Activated effector memory CD4-positive, alpha-beta T cell treated with anti-CD3 and anti-CD28 coated beads, Interleukin-2, amount 50 U/mL, for 16 hours (primary cell): Measurements from ENCODE around the gene PIP5K1C.

Source experiments
- DNase-seq: peaks from one replicate; pipeline ENCODE4 v3.0.0-alpha.2; 2020

PIP5K1C gene

DNA sequence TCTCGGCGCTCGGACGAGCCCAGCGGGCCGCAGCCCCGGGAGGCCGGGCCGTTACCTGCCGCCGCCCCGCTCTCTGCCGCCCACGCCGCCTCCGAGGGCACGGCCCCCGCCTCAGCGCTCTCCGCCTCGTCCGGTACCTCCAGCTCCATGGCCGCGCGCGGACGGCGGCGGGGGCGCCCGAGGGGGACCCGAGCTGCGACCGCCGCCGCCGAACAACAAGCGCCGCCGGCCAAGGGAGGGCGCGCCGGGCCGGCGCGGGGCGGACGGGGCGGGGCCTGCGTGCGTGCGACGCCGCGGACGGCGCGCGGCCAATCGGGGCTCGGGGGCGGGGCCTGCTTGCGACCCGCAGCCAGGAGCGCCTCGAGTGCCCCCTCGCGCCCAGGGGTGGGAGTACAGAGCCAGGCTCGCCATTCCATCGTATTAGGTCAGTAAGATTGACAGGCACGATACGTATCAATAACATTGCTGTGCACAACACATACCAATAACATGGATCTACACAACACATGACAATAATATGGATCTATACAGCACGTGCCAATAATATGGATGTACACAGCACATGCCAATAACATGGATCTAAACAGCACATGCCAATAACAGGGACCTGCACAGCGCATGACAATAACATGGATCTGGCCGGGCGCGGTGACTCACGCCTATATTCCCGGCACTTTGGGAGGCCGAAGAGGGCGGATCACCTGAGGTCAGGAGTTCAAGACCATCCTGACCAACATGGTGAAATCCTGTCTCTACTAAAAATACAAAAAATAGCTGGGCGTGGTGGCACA, at the start of gene PIP5K1C:
TSS of gene PIP5K1C (minus strand) at position 227 of the 791 bp plus-strand sequence. CDS start at position 149, 78 bp downstream.
- peak; percentile 98 for DNase-seq

GRCh38 chr19:3748965-3749364, 48.7 kb upstream of the PIP5K1C start:
- no peak for DNase-seq

- no peak for DNase-seq
Measured at GRCh38 chr19:3746371-3747056, 46.2 kb upstream of the PIP5K1C start.

- DNase-seq: no peak
Measured at GRCh38 chr19:3745363-3746045, 45.2 kb upstream of the PIP5K1C start.

GRCh38 chr19:3743486-3743885, 43.2 kb upstream of the PIP5K1C start:
- no peak for DNase-seq

GRCh38 chr19:3740431-3740830, 40.2 kb upstream of the PIP5K1C start:
- DNase-seq: no peak

DNA sequence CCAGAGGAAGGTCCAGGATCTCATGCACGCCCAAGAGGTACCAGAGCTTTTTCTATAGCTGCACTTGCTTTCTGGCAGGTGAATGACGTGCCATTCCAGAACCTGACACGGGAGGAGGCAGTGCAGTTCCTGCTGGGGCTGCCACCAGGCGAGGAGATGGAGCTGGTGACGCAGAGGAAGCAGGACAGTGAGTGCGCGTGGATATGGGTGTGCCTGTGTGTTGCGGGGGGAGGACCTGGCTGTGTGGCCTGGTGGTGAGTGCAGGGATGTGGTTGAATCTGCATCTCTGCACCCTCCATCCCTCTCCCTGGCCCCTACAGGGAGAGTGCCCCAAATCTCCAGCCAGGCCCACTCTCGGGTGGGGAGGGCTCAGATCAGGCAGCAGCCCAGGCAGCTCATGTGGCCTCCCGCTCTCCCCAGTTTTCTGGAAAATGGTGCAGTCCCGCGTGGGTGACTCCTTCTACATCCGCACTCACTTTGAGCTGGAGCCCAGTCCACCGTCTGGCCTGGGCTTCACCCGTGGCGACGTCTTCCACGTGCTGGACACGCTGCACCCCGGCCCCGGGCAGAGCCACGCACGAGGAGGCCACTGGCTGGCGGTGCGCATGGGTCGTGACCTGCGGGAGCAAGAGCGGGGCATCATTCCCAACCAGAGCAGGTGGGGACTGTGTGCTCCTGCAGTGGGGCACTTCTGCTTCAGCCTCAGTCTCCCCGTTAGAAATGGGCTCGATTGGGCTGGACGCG, 38.4 kb upstream of the PIP5K1C start:
- no peak for DNase-seq

DNA sequence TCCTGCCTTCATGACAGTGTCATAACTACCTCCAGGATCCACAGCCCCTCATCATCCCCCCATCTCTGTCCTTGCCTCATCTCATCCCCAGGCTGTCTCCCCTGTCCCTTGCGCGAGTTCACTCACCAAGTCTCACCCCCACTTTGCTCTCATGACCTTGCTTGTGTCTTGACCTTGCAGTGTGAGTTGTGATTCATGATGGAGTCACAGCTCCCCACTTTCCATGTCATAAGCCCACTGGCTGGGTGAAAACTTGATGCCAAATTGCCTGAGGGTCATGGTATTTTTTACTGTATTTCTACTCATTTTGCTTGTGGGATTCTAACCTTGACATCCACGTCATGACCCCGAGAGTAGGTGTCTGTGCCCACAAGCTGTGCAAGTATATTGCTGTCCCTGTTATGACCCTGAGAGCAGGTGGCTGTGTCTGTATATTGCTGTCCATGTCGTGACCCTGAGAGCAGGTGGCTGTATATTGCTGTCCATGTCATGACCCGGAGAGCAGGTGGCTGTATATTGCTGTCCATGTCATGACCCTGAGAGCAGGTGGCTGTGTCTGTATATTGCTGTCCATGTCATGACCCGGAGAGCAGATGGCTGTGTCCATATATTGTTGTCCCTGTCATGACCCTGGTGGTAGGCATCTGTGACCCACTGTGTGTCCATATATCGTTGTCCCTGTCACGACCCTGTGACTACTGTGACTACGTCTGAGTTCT, 37.4 kb upstream of the PIP5K1C start:
- DNase-seq: no peak

DNA sequence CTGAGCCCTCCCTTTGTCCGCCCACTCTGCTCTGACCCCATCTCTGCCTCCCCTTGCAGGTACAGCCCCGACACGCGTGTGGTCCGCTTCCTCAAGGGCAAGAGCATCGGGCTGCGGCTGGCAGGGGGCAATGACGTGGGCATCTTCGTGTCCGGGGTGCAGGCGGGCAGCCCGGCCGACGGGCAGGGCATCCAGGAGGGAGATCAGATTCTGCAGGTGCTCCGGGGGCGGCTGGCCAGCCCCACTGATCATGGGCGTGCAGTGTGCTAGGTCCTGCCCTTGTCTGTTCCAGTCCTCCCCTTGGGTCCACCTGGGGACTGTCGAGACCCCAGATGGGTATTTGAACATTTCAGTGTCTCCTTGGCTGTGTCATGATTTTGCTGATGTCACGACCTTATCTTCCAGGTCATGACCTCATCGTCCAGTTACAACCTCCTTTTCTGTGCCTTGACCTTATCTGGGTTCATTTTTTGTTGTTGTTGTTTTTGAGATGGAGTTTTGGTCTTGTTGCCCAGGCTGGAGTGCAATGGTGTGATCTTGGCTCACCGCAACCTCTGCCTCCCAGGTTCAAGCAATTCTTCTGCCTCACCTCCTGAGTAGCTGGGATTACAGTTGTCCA, 35.9 kb upstream of the PIP5K1C start:
- no peak for DNase-seq

DNA sequence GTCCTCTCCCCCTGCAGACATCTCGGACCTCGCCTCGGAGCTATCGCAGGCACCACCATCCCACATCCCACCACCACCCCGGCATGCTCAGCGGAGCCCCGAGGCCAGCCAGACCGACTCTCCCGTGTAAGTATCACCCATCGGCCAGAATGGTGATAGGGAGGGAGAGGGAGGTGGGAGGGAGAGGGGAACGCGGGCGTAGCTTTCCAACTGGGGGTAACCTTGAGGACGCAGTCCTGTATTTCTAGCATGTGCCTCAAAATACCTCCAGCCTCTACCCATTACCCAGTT, 34.0 kb upstream of the PIP5K1C start:
- DNase-seq: no peak

- DNase-seq: no peak
Measured at GRCh38 chr19:3733549-3734309, 33.5 kb upstream of the PIP5K1C start.

- DNase-seq: no peak
Measured at GRCh38 chr19:3732108-3732507, 31.8 kb upstream of the PIP5K1C start.

DNA sequence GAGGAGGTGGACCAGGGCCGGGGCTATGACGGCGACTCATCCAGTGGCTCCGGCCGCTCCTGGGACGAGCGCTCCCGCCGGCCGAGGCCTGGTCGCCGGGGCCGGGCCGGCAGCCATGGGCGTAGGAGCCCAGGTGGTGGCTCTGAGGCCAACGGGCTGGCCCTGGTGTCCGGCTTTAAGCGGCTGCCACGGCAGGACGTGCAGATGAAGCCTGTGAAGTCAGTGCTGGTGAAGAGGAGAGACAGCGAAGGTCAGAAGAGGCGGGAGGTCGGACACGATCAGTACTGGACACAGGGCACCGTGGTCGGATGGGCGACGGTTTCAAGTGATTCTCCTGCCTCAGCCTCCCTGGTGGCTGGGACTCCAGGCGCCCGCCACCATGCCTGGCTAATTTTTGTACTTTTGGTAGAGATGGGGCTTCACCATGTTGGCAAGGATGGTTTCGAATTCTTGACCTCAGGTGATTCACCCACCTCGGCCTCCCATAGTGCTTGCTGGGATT, 30.2 kb upstream of the PIP5K1C start:
- no peak for DNase-seq

DNA sequence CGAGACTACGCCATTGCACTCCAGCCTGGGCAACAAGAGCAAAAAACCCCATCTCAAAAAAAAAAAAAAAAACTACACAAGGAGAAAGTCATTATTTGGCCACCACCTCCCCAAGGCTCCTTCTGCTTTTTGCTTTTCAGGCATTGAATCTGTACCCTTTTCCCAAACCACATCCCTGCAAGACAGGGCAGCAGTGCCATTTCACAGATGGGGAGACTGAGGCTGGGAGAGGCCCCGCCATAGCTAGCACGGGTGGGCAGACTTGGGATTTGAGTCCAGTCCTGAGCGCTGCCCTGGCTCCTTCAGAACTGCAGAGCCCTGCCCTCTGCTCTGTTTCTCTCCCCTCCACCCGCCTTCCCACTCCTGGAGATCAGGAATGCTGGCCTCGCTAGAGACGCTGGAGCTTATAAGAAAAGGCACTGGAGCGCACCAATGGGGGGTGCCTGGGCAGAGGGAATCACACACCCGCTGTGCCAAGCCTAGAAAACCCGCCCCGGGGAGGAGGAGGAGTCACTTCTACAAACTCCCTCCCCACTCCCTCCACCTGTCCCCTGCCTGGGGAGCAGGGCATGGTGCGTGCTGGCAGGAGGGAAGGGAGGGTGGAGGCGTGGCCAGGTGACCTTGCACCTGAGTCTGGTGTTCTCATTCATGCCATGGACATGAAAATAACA, 25.5 kb upstream of the PIP5K1C start:
- no peak for DNase-seq

DNA sequence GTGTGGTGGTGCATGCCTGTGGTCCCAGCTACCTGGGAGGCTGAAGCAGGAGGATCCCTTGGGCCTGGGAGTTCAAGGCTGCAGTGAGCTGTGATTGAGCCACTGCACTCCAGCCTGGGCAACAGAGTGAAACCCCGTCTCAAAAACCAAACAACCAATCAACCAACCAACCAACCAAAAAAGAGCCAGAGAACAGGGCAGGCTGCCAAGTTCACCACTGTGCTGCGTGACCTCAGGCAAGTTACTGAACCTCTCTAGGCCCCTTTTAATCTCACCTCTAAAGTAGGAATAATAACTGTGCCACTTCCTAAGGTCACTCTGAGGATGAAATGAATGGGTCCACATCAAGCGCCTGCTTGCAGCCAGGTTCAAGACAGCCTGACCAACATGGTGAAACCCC, 24.9 kb upstream of the PIP5K1C start:
- DNase-seq: no peak

GRCh38 chr19:3723883-3724282, 23.6 kb upstream of the PIP5K1C start:
- no peak for DNase-seq

DNA sequence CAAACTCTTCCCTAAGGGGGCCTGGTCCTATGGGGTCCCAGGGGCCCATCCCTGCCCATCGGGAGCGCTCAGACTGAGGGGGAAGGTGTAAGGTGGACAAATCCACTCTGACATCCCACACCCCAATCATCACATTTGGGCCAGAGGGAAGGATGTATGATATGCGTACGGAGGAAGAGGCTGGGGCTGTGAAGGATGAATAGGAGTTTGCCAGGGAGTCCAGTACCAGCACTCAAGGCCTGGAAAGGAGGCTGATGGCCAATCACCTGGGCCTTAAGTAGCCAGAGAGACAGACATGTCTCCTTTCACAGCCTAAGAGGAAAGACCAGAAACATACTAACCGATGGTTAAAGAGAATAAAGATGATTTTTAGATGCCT, 22.8 kb upstream of the PIP5K1C start:
- no peak for DNase-seq

- DNase-seq: no peak
Measured at GRCh38 chr19:3722443-3723109, 22.3 kb upstream of the PIP5K1C start.

- DNase-seq: no peak
Measured at GRCh38 chr19:3721887-3722442, 21.7 kb upstream of the PIP5K1C start.
